Urinary bladder (tissue), 4 donors: ENCODE data around the gene VPS50. TPM values are rescaled to one million over a fixed set of nuclear protein-coding genes. Genes with fewer than 3 reads are reported as not detected.

Experiments used
- DNase-seq: peaks from one replicate; pipeline ENCODE4 v3.0.0-alpha.2; 2015; ENCODE audit errors: extremely low spot score
- H3K27ac ChIP-seq: one replicate; pipeline ENCODE4 v1.5.1; 2013; ENCODE audit warnings: low read depth, mild to moderate bottlenecking, moderate library complexity
- H3K36me3 ChIP-seq: one replicate; pipeline ENCODE4 v1.6.1; 2013; ENCODE audit warnings: mild to moderate bottlenecking, moderate library complexity; ENCODE audit not compliant: insufficient read depth
- H3K4me1 ChIP-seq: one replicate; pipeline ENCODE4 v1.6.1; 2013; ENCODE audit warnings: mild to moderate bottlenecking, moderate library complexity; ENCODE audit not compliant: insufficient read depth
- H3K4me3 ChIP-seq: one replicate; pipeline ENCODE4 v1.5.1; 2013; ENCODE audit warnings: low read depth, low read length
- WGBS: extraction: QIAGEN DNeasy Blood & Tissue Kit; methylation state at CpG from one replicate; pipeline ENCODE4 v1.1.7; 2013; 5-methylcytosine and 5-hydroxymethylcytosine counted together
- polyA plus RNA-seq: library from polyadenylated mRNA; stranded (reverse); fragments of 200-250 nt; gene quantifications from one replicate; pipeline ENCODE4 v1.2.3, GENCODE V29; 2013
- total RNA-seq: library from RNA; depleted of rRNA; stranded (reverse); fragments of >200 nt; gene quantifications from one replicate; pipeline ENCODE4 v1.2.3, GENCODE V29; 2014
- donor health status: healthy with polysubstance abuse.
- donor health status: healthy.

The VPS50 gene
- total RNA-seq, result 105 TPM
- polyA plus RNA-seq, result 11.6 TPM

- Histone ChIP-seq H3K27ac (peak within 1 kb of the TSS; percentile 23), H3K36me3 (no peaks in the 10 kb centered on the region), H3K4me3 (peak within 1 kb of the TSS; percentile 76), H3K4me1 (no peaks in the 10 kb centered on the region)
- DNase-seq, result peak; percentile 95
- under 1% methylated on average over 40 of the region's 40 CpGs for WGBS
These were observed at the start of gene VPS50 for GRCh38 chr7:93231799-93232672. VPS50 (plus strand) TSS chr7:93232366; CDS start chr7:93232468, 102 bp downstream.

- DNase-seq, result no peak
- Histone ChIP-seq H3K4me3 (no peak overlapping the region), H3K27ac (no peak overlapping the region), H3K4me1 (no peaks in the 10 kb centered on the region), H3K36me3 (no peaks in the 10 kb centered on the region)
- 48% methylated on average over 1 of the region's 1 CpG for WGBS
These were observed 46.7 kb upstream of the VPS50 start for GRCh38 chr7:93185303-93186027.

- no peaks in the 10 kb centered on the region for H3K4me1 ChIP-seq
- WGBS, result 70% methylated on average over 6 of the region's 6 CpGs
- no peak for DNase-seq
- no peak overlapping the region for H3K27ac ChIP-seq
- no peak overlapping the region for H3K4me3 ChIP-seq
- H3K36me3 ChIP-seq, result no peaks in the 10 kb centered on the region
These were observed 43.1 kb upstream of the VPS50 start for GRCh38 chr7:93188870-93189634.

- Histone ChIP-seq H3K4me1 (no peaks in the 10 kb centered on the region), H3K36me3 (no peaks in the 10 kb centered on the region), H3K4me3 (no peak overlapping the region), H3K27ac (no peak overlapping the region)
- WGBS, result 52% methylated on average over 3 of the region's 3 CpGs
- DNase-seq, result no peak
These were observed 37.8 kb upstream of the VPS50 start for GRCh38 chr7:93194386-93194785.

GRCh38 chr7:93196336-93196735 lies 35.8 kb upstream of the VPS50 start:
- Histone ChIP-seq H3K27ac (no peak overlapping the region), H3K36me3 (no peaks in the 10 kb centered on the region), H3K4me1 (no peaks in the 10 kb centered on the region), H3K4me3 (no peak overlapping the region)
- no peak for DNase-seq
- WGBS, result 76% methylated on average over 2 of the region's 2 CpGs

GRCh38 chr7:93198472-93198871 lies 33.7 kb upstream of the VPS50 start:
- Histone ChIP-seq H3K4me1 (no peaks in the 10 kb centered on the region), H3K4me3 (no peak overlapping the region), H3K36me3 (no peaks in the 10 kb centered on the region), H3K27ac (no peak overlapping the region)
- DNase-seq, result no peak

GRCh38 chr7:93202594-93203250 lies 29.4 kb upstream of the VPS50 start:
- DNase-seq, result no peak
- no peaks in the 10 kb centered on the region for H3K36me3 ChIP-seq
- WGBS, result 39% methylated on average over 5 of the region's 5 CpGs
- no peak overlapping the region for H3K4me3 ChIP-seq
- no peaks in the 10 kb centered on the region for H3K4me1 ChIP-seq
- no peak overlapping the region for H3K27ac ChIP-seq

GRCh38 chr7:93203496-93203895 lies 28.7 kb upstream of the VPS50 start:
- Histone ChIP-seq H3K4me3 (no peak overlapping the region), H3K36me3 (no peaks in the 10 kb centered on the region), H3K4me1 (no peaks in the 10 kb centered on the region), H3K27ac (no peak overlapping the region)
- DNase-seq, result no peak
- WGBS, result 78% methylated on average over 3 of the region's 3 CpGs

- 39% methylated on average over 2 of the region's 2 CpGs for WGBS
- no peak overlapping the region for H3K27ac ChIP-seq
- no peaks in the 10 kb centered on the region for H3K36me3 ChIP-seq
- no peak for DNase-seq
- H3K4me3 ChIP-seq, result no peak overlapping the region
- H3K4me1 ChIP-seq, result no peaks in the 10 kb centered on the region
These were observed 27.1 kb upstream of the VPS50 start for GRCh38 chr7:93205046-93205445.

GRCh38 chr7:93211228-93211818 lies 20.8 kb upstream of the VPS50 start:
- H3K27ac ChIP-seq, result no peak overlapping the region
- no peaks in the 10 kb centered on the region for H3K36me3 ChIP-seq
- WGBS, result 80% methylated on average over 5 of the region's 5 CpGs
- DNase-seq, result no peak
- H3K4me1 ChIP-seq, result no peaks in the 10 kb centered on the region
- no peak overlapping the region for H3K4me3 ChIP-seq

GRCh38 chr7:93212881-93213280 lies 19.3 kb upstream of the VPS50 start:
- DNase-seq, result no peak
- no peak overlapping the region for H3K4me3 ChIP-seq
- H3K4me1 ChIP-seq, result no peaks in the 10 kb centered on the region
- H3K36me3 ChIP-seq, result no peaks in the 10 kb centered on the region
- 24% methylated on average over 1 of the region's 1 CpG for WGBS
- no peak overlapping the region for H3K27ac ChIP-seq

GRCh38 chr7:93218997-93219827 lies 13.0 kb upstream of the VPS50 start:
- 77% methylated on average over 10 of the region's 10 CpGs for WGBS
- H3K36me3 ChIP-seq, result peaks cover 2% of the 10 kb centered on the region
- H3K4me3 ChIP-seq, result no peak overlapping the region
- H3K4me1 ChIP-seq, result no peaks in the 10 kb centered on the region
- DNase-seq, result no peak
- H3K27ac ChIP-seq, result no peak overlapping the region
